GM19324 (cell line): Measurements from ENCODE around the gene TPO.
"Not testable (repeated sequence)": the region's sequence is repeated elsewhere in the genome, so short reads cannot be mapped to it uniquely, and the experiment has no call there.

Source experiments
- ATAC-seq: cut with Tn5 transposase; IDR thresholded peaks from one replicate; pipeline ENCODE4 v1.9.1; 2021; ENCODE audit warnings: mild to moderate bottlenecking, moderate library complexity; ENCODE audit not compliant: unreplicated experiment, low FRiP score

The TPO gene

GRCh38 chr2:1481406-1482252 is 68.4 kb downstream of the TPO start:
- ATAC-seq: no peak

- no peak for ATAC-seq
These were observed 69.0 kb downstream of the TPO start for GRCh38 chr2:1482253-1482675.

- ATAC-seq: no peak
These were observed 69.7 kb downstream of the TPO start for GRCh38 chr2:1482981-1483380.

- no peak for ATAC-seq
These were observed 70.3 kb downstream of the TPO start for GRCh38 chr2:1483551-1483950.

- no peak for ATAC-seq
These were observed 71.0 kb downstream of the TPO start for GRCh38 chr2:1484131-1484884.

- ATAC-seq: no peak
These were observed 73.4 kb downstream of the TPO start for GRCh38 chr2:1486670-1487069.

DNA sequence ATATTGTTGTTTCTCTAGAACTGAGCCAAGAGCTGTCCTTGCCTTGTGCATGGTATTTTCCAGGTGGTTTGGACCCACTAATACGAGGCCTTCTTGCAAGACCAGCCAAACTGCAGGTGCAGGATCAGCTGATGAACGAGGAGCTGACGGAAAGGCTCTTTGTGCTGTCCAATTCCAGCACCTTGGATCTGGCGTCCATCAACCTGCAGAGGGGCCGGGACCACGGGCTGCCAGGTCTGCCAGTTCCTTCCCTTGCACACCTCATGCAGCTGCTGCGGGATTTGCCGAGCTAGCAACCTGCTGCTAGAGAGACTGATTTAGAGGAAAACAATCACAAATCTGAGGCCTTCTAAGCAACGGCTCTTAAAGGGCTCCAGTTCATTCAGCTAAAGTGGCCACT is 74.5 kb downstream of the TPO start:
- no peak for ATAC-seq

DNA sequence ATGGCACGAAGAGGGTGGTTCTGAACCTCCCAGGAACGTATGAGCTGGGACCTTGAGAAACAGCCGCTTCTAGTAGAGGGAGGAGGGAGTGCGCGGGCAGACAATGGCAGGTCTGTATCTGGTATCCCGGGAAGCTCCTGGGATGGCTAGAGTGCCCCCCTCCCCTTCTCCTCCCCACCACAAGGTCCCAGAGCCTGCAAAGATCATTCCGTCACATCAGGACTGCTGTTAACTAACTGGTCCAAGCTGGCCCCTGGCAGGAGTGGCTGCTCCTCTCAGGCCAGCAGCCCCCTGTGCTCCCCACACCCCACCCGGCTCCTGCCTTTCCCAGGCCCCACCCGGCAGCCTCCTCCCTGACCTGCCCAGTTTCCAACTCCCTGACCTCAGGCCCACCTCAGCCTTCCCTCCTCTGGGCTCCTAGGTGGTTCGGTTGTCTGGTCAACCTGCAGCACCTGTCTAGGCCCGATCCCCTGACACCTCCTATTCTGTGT is 75.0 kb downstream of the TPO start:
- no peak for ATAC-seq

DNA sequence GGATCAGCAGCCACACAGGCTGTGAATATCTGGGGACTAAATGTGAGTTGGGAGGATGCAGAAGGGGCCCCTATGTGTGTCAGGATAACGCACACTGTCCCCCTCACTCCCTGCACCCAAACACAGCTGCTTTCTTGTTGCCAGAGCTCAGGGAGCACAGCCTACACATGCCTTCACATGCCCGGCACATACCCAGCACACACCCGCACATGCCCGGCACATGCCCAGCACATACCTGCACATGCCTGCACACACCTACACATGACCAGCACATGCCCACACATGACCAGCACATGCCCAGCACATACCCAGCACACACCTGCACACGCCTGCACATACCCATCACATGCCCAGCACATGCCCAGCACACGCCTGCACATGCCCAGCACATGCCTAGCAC is 75.6 kb downstream of the TPO start:
- ATAC-seq: no peak

DNA sequence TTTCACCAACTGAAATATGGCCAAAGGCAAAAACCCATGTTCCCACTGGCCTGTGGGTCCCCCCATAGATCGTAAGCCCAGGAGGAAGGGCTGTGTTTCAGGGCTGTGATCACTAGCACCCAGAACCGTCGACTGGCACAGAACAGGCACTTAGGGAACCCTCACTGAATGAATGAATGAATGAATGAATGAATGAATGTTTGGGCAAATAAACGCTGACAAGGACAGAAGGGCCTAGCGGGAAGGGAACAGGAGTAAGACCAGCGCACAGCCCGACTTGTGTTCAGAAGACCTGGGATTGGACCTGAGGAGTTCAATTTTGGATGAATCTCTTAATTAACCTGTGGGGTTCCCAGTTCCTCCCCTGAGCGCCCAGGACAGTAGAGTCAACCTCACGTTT is 76.2 kb downstream of the TPO start:
- ATAC-seq: no peak

DNA sequence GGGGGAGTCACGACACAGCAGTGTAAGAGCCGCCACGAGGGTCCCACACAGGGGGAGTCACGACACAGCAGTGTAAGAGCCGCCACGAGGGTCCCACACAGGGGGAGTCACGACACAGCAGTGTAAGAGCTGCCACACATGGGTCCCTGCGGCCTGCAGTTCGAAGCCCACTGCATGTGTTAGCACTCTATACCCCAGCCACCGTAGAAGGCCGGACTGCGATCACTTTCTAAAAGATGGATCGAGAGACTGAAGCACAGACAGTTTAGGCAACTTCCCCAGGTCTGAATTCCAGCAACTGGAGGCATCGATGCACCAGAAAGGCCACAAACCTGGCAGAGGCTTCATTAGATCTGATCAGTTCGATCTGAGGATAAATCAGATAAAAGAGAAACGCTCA is 77.1 kb downstream of the TPO start:
- ATAC-seq: not testable (repeated sequence)

DNA sequence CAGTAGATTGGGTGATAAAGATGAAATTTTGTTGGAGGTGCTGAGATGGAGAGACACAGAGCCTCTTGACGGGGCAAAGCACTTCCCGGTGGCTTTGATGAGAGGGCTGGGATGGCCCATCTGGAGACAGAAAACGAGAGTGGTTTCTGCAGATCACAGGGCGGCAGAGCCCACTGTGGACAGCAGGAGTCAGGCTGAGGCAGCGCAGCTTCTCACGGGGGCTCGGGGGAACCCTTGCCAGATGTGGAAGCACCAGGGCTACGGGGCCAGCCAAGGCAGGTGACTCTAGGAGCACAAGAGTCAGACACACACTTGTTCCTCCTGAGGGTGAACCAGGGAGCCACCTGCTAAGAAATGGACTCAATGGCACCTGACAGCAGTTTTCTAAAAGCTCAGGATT is 78.5 kb downstream of the TPO start:
- no peak for ATAC-seq

- not testable (repeated sequence) for ATAC-seq
These were observed 79.0 kb downstream of the TPO start for GRCh38 chr2:1492231-1492630.

- no peak for ATAC-seq
These were observed 79.6 kb downstream of the TPO start for GRCh38 chr2:1492711-1493430.

GRCh38 chr2:1493431-1494126 is 80.3 kb downstream of the TPO start:
- no peak for ATAC-seq

GRCh38 chr2:1494257-1494656 is 81.0 kb downstream of the TPO start:
- no peak for ATAC-seq

GRCh38 chr2:1494906-1495305 is 81.6 kb downstream of the TPO start:
- ATAC-seq: no peak

- no peak for ATAC-seq
These were observed 82.6 kb downstream of the TPO start for GRCh38 chr2:1495676-1496358.

DNA sequence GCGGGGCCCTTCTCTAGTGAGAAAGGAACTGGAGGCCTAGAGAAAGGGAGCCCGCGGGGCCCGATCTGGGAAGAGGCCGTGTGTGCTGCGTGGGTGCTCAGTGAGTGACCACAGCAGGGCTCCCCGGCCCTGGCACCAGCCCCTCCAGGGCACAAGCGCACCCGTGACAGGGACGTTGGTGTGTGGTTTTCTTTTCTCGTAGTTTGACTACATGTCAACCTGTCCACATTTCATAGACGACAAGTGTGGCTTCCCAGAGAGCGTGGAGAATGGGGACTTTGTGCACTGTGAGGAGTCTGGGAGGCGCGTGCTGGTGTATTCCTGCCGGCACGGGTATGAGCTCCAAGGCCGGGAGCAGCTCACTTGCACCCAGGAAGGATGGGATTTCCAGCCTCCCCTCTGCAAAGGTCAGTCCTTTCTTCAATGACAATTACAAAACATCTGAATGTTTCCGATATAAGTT is 83.1 kb downstream of the TPO start:
- ATAC-seq: no peak

GRCh38 chr2:1497122-1497611 is 83.9 kb downstream of the TPO start:
- ATAC-seq: no peak
